ENCODE measurements around the gene RINL.

- TF ChIP-seq POLR2AphosphoS5 (IDR thresholded peaks at IDR 0.05; ENCODE audit: low read depth, low read length) (no peak), TCF12 (IDR thresholded peaks at IDR 0.05; ENCODE audit: low read depth, low read length) (no peak), SAP30 (IDR thresholded peaks at IDR 0.05; ENCODE audit: insufficient read depth, insufficient replicate concordance, low read length) (no peak), CEBPB (IDR thresholded peaks at IDR 0.05; ENCODE audit: low read depth, low read length) (no peak), GABPA (IDR thresholded peaks at IDR 0.05; ENCODE audit: borderline replicate concordance, insufficient read depth, low read length) (no peak), EZH2 (IDR thresholded peaks at IDR 0.05; ENCODE audit: low read depth, low read length, severe bottlenecking) (no peak), JUN (IDR thresholded peaks at IDR 0.05; ENCODE audit: low read depth, low read length) (no peak), EP300 (IDR thresholded peaks at IDR 0.05; ENCODE audit: borderline replicate concordance in 1 of 2, low read depth in 2 of 2, low read length in 2 of 2) (no peak), KDM1A (IDR thresholded peaks at IDR 0.05; ENCODE audit: borderline replicate concordance, low read length) (no peak)
Observed at GRCh38 chr19:38880882-38881609, 3.0 kb upstream of the RINL start.

Measured in H1 (cell line).